DMS 273 treated with DMSO at 0.1 percent for 48 hours (cell line): ENCODE measurements around the gene SLC44A1.
A peak's percentile ranks its signal among the peaks of the same experiment; 100 is the strongest.

ENCODE experiments used
- DNase-seq: peaks from one replicate; lab custom pipeline; 2025; lab: John Stamatoyannopoulos, UW

Gene SLC44A1

GRCh38 chr9:105432247-105432842, 187.9 kb downstream of the SLC44A1 start:
- DNase-seq = peak; percentile 84

GRCh38 chr9:105435453-105435852, 191.0 kb downstream of the SLC44A1 start:
- no peak for DNase-seq

- no peak for DNase-seq
Measured at GRCh38 chr9:105436783-105437182, 192.3 kb downstream of the SLC44A1 start.

GRCh38 chr9:105437704-105438103, 193.3 kb downstream of the SLC44A1 start:
- DNase-seq = no peak

GRCh38 chr9:105438141-105438806, 193.8 kb downstream of the SLC44A1 start:
- DNase-seq = peak; percentile 83

DNA sequence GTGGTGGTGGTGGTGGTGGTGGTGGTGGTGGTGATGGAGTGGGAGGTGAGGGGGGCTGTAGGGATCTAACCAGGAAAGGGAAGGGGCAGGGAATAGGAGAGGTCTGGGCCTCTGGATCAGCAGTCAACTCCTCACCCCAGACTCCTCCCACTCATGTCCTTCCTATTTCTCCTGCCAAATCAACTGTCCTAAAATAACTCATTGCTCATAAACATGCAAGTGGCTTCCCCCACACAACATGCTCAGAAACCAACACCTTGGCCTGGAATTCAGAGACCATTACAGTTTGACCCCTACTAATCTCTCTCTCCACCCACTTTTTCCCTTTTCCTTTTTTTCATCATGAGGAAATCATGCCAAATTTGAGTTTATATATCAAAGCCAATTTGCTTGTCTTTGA, 195.0 kb downstream of the SLC44A1 start:
- DNase-seq = no peak

GRCh38 chr9:105441616-105442160, 197.2 kb downstream of the SLC44A1 start:
- no peak for DNase-seq

- no peak for DNase-seq
Measured at GRCh38 chr9:105443121-105443520, 198.7 kb downstream of the SLC44A1 start.

- no peak for DNase-seq
Measured at GRCh38 chr9:105444130-105444529, 199.7 kb downstream of the SLC44A1 start.

- DNase-seq = no peak
Measured at GRCh38 chr9:105445203-105445881, 200.9 kb downstream of the SLC44A1 start.

DNA sequence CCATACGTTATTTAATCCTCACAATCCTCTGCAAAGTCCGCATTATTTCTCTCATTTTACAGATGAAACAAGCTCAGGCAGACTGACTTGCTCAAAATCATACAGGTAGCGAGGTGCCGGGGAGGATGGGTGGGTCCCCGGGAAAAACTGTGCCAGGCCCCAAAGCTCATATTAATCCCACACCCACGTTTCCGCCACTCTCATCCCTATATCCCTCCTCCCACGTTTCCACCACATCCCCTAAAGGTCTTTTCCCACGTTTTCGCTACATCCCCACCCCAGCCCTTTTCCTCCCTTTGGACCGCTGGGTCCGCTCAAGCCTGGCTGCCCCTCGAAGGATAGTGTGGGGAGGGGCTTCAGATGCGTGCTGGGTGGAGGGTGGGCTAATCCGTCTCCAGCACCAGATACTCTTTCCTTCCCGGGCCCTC, 202.9 kb downstream of the SLC44A1 start:
- no peak for DNase-seq

- DNase-seq = peak; percentile 86
Measured at GRCh38 chr9:105447814-105448812, 203.7 kb downstream of the SLC44A1 start, which contains the start of gene FSD1L. Gene FSD1L, plus strand, starts transcription at chr9:105448034. Its CDS starts 187 bp downstream, at chr9:105448221.

DNA sequence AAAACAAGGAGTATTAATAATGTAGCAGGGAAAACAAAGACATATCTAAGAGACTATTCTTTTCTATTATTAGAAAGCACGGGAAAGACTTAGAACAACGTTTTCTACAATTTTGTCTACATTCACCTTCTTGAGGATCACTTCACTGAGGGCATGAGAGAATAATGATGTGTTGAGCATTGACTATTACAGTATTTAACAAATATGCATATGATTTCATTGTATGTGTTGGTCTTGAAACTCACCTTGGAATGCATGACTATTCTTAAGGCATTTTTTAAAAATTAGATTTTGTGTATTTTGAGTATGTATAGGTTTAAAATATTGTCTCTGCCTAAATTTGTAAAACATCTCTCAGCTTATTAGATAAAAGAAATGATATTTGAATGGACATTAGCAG, 204.6 kb downstream of the SLC44A1 start:
- no peak for DNase-seq

GRCh38 chr9:105452185-105452584, 207.7 kb downstream of the SLC44A1 start:
- DNase-seq = no peak

GRCh38 chr9:105455836-105456475, 211.5 kb downstream of the SLC44A1 start:
- DNase-seq = no peak

- DNase-seq = no peak
Measured at GRCh38 chr9:105457560-105458294, 213.3 kb downstream of the SLC44A1 start.

GRCh38 chr9:105458404-105458803, 214.0 kb downstream of the SLC44A1 start:
- DNase-seq = no peak

DNA sequence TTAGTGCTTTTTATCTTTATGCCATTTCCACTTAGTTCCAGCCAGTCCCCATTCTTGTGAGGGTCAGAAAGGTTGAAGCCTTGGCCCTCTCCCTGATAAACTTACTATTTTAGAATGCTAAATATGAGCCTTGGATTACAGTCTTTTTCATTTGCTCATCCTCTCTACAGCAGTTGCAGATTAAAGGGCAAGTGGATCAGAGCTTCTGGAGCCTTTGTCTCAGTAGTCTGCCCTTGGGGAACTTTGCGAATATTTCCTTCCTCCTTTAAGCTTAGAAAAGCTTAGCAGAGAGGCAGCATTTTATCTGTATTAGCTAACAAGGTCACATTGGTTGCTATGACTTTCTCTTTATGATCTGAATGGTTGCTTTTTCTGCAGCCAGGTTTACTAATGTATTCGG, 214.9 kb downstream of the SLC44A1 start:
- DNase-seq = no peak

GRCh38 chr9:105466898-105467455, 222.5 kb downstream of the SLC44A1 start:
- no peak for DNase-seq

DNA sequence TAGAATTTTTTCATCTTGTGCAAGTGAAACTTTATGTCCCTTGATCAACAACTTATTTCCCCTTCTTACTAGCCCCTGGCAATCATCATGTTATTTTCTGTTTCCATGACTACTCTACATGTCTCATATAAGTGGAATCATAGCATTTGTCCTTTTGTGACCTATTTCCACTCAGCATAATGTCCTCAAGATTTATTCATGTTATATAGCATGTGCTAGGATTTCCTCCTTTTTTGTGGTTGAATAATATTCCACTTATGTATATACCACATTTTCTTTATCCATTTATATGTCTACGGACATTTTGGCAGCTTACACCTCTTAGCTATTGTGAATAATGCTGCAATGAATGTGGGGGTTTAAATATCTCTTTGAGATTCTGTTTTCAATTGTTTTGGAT, 224.4 kb downstream of the SLC44A1 start:
- no peak for DNase-seq
